ENCODE measurements around the gene ARPC3. TPM values are rescaled to one million over a fixed set of nuclear protein-coding genes. Genes with fewer than 3 reads are reported as not detected.
"Not testable (repeated sequence)": the region's sequence is repeated elsewhere in the genome, so short reads cannot be mapped to it uniquely, and the experiment has no call there.

The ARPC3 gene
- total RNA-seq, 2 donors from 2014 or later = 108 to 123 TPM

DNA sequence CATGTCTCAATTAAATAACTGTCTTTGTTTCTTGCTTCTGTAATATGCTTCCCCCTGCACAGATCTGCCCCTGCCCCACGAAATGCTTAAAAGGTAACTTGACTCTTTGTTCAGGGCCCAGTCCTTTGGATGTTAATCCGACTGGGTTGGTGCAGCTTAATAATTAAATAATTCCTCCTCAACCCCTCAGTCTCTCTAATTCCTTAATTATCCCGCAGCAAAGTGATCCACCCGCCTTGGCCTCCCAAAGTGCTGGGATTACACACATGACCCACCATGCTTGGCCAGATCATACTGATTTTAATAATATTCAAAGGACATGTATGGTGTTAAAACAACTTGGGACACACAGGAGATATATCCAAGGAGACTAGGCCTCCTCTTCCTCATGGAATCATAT, 28.4 kb downstream of the ARPC3 start:
- ATAC-seq (no peak), DNase-seq (no peak)
- intact Hi-C loops (cut with DNase I) = no loop called here

DNA sequence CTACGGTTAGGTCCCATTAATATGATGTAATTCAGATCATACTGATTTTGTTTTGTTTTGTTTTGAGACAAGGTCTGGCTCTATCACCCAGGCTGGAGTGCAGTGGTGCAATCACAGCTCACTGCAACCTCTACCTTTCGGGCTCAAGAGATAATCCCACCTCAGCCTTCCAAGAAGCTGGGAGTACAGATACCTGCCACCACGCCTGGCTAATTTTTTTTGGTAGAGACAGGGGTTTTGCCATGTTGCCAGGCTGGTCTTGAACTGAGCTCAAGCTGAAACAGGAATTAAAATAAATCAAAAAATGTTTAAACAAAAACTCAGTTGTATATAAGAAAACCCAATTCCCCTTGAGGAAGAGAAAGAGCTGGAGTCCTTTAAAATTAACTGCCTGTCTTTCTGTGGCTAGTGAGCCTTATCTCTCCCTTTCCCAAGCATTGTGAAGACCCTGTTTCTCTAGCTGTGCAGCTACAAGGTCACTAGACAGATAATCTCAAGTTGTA, 28.9 kb downstream of the ARPC3 start:
- intact Hi-C loops (cut with DNase I) = no loop called here
- DNase-seq = no peak
- ATAC-seq = no peak

- DNase-seq; ATAC-seq; intact Hi-C loops (cut with DNase I): not testable (repeated sequence)
Observed at GRCh38 chr12:110420644-110421043, 29.5 kb downstream of the ARPC3 start.

DNA sequence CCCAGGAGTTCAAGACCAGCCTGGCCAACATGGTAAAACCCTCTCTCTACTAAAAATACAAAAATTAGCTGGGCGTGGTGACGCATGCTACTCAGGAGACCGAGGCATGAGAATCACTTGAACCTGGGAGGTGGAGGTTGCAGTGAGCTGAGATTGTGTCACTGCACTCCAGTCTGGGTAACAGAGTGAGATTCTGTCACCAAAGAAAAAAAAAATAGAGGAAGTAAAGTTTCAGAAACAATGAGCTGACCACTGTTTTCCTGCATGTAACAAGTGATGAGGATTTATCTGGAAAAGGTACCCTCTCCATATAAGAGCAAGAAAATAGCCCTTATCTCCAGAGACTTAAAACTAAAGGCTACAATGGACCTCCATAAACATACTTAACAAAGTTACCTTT, 33.0 kb downstream of the ARPC3 start:
- not testable (repeated sequence) for ATAC-seq
- intact Hi-C loops (cut with DNase I) = loop anchor here in 1 of 2 donors (10.0 kb wide), 1 partner anchor 322 kb away; no protein-coding TSS in a partner anchor

GRCh38 chr12:110410086-110410485, 40.1 kb downstream of the ARPC3 start:
- ATAC-seq, DNase-seq: not testable (repeated sequence)
- intact Hi-C loops (cut with DNase I) = loop anchor here in 1 of 2 donors (10.0 kb wide), 1 partner anchor 315 kb away; no protein-coding TSS in a partner anchor

More for the DNA sequence above, 33.0 kb downstream of the ARPC3 start:
- DNase-seq = not testable (repeated sequence)

GRCh38 chr12:110405126-110405662, 44.9 kb downstream of the ARPC3 start:
- ATAC-seq; intact Hi-C loops (cut with DNase I); DNase-seq: not testable (repeated sequence)

- intact Hi-C loops (cut with DNase I) = no loop called here
- ATAC-seq = peak; percentile 77 to 83
- DNase-seq = peak; percentile 79
Observed at GRCh38 chr12:110403976-110404682, 46.0 kb downstream of the ARPC3 start.

DNA sequence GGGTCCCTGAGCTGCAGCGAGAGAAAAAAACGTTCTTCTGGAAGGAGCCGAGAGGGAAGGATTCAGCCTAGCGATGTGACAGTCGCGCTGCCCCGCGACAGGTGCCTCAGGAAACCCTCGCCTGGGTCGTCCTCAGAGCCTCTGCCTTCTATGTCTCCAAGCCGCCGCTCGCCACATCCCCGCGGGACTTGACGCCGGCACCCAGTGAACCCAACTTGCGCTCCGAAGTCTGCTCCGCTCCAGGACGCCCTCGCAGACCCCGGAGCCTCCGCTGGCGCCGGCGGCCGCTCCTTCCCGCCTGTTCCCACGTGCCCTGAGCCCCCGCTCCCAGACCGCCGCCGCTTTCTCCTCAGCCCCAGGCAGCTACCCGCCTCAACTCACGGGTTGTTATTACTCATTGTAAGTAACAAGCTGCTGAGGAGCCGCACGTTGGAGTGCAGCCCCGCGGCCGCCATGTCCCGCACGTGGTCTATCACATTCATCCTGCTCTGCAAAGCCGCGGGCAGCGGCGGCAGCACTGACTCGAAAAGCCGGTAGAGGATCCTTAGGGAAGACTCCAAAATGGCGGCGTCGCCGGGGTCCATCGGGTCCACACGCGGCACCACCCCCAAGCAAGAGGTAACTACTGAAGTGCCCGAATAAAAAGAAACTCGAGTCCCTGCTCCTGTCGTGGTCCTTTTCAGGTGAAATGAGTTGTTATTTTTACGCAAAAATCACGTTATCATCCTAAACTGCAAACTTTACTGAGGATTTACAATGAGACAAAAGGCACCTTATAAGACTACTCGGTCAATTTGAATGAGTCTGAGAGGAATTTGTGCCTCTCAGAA, 46.8 kb downstream of the ARPC3 start, which contains the start of gene ANAPC7:
TSS of gene ANAPC7 (minus strand) at position 563 of the 830 bp plus-strand sequence. CDS start at position 482, 81 bp downstream.
- peak; percentile 93 for DNase-seq
- intact Hi-C loops (cut with DNase I) = no loop called here
- ATAC-seq = peak; percentile 97

Other genes with a start within 250 kb of the ARPC3 start
- gene ATP2A2, start 169.1 kb downstream of the ARPC3 start, total RNA-seq = 1,000 to 10,000 TPM; 2,696 to 3,455 TPM
- gene ANAPC7, start 46.6 kb downstream of the ARPC3 start, total RNA-seq = 10 to 100 TPM; 32.7 to 35.0 TPM
- gene GPN3, start 17.9 kb upstream of the ARPC3 start, total RNA-seq = 10 to 100 TPM; 24.2 to 32.3 TPM
- gene FAM216A, start 18.5 kb upstream of the ARPC3 start, total RNA-seq = 1 to 10 TPM; 6.1 to 8.5 TPM
- 100 to 1,000 TPM in 1 of 2 donors, 10 to 100 TPM in 1; 92.0 to 109 TPM for gene VPS29, start 51.8 kb upstream of the ARPC3 start, total RNA-seq
- 1 to 10 TPM; 2.6 to 3.1 TPM for gene RAD9B, start 52.0 kb upstream of the ARPC3 start, total RNA-seq
- 10 to 100 TPM; 51.7 to 92.3 TPM for gene PPTC7, start 133.0 kb upstream of the ARPC3 start, total RNA-seq
- 10 to 100 TPM; 21.2 to 33.1 TPM for gene TCTN1, start 163.8 kb upstream of the ARPC3 start, total RNA-seq
- 10 to 100 TPM; 10.4 to 44.7 TPM for gene HVCN1, start 238.8 kb upstream of the ARPC3 start, total RNA-seq

Measured in left cardiac atrium (tissue), 4 donors.